Prostate gland (tissue), 2 donors: Measurements from ENCODE around the gene SLC9A7.

ENCODE experiments used
- CTCF ChIP-seq, 4 experiments: fragments of 200-600 bp in 2 of 4; fragments of 450-650 bp in 2 of 4; sonication (generic) in 2 of 4; IDR thresholded peaks; 1 replicate in 3 of 4; 2 replicates in 1 of 4; pipeline ENCODE4 v1.5.1; 2016 to 2019; ENCODE audit warnings: antibody characterized with exemption in 4 of 4, mild to moderate bottlenecking in 2 of 4, moderate library complexity in 2 of 4
- POLR2AphosphoS5 ChIP-seq: sonication (generic); formaldehyde crosslinking; IDR thresholded peaks from one replicate; pipeline ENCODE4 v1.6.1; 2017; ENCODE audit warnings: antibody characterized with exemption

GRCh38 chrX:46597771-46598170, 161.1 kb downstream of the SLC9A7 start:
- no peak for TF ChIP-seq POLR2AphosphoS5
- no peak for TF ChIP-seq CTCF (IDR thresholded peaks at IDR 0.05)
